Measurements from ENCODE around the gene TDRD9. TPM values are rescaled to one million over a fixed set of nuclear protein-coding genes. Genes with fewer than 3 reads are reported as not detected.
A peak's percentile ranks its signal among the peaks of the same experiment; 100 is the strongest.

Gene TDRD9
- total and polyA plus RNA-seq, 2 experiments from 2014 or later: 0.24 TPM; not detected in 1

GRCh38 chr14:104085889-104086201, 157.6 kb downstream of the TDRD9 start:
- Histone ChIP-seq H3K79me2 (replicated peaks; ENCODE audit: insufficient read depth) (no peaks in the 10 kb centered on the region), H3F3A (replicated peaks; ENCODE audit: low read depth) (no peaks in the 10 kb centered on the region), H3K36me3 (ENCODE audit: insufficient read depth) (no peaks in the 10 kb centered on the region), H4K20me1 (replicated peaks; ENCODE audit: insufficient read depth) (no peaks in the 10 kb centered on the region), H3K4me1 (ENCODE audit: insufficient read depth) (0 out of 2 replicates have a peak, but pooled peaks cover 3% of the 10 kb centered on the region), H3K27me3 (ENCODE audit: insufficient read depth) (peaks cover 8% of the 10 kb centered on the region; the same call in 1 of the 2 replicates), H3K4me3 (peak overlapping the region; percentile 62), H3K9me2 (ENCODE audit: insufficient read depth) (no peaks in the 10 kb centered on the region), H3K4me2 (peak overlapping the region; percentile 86), H3K27ac (ENCODE audit: low read depth) (no peak overlapping the region), H2AFZ (peak overlapping the region; percentile 74)
- Mint-ChIP-seq H3K36me3 (ENCODE audit: low read depth) (no peaks in the 10 kb centered on the region; the same call in 2 of the 3 replicates), H3K27me3 (ENCODE audit: insufficient read depth, low read depth, poor library complexity) (peaks cover 20% of the 10 kb centered on the region), H3K4me3 (peak overlapping the region; percentile 43; the same call in 2 of the 3 replicates), H3K27ac (no peak overlapping the region), H3K4me1 (peaks cover 5% of the 10 kb centered on the region; the same call in 2 of the 3 replicates), H3K9me3 (peaks cover under 1% of the 10 kb centered on the region; the same call in 1 of the 3 replicates)
- peak; percentile 21 for DNase-seq (ENCODE audit: low spot score)
- TF ChIP-seq, protein P1, sequence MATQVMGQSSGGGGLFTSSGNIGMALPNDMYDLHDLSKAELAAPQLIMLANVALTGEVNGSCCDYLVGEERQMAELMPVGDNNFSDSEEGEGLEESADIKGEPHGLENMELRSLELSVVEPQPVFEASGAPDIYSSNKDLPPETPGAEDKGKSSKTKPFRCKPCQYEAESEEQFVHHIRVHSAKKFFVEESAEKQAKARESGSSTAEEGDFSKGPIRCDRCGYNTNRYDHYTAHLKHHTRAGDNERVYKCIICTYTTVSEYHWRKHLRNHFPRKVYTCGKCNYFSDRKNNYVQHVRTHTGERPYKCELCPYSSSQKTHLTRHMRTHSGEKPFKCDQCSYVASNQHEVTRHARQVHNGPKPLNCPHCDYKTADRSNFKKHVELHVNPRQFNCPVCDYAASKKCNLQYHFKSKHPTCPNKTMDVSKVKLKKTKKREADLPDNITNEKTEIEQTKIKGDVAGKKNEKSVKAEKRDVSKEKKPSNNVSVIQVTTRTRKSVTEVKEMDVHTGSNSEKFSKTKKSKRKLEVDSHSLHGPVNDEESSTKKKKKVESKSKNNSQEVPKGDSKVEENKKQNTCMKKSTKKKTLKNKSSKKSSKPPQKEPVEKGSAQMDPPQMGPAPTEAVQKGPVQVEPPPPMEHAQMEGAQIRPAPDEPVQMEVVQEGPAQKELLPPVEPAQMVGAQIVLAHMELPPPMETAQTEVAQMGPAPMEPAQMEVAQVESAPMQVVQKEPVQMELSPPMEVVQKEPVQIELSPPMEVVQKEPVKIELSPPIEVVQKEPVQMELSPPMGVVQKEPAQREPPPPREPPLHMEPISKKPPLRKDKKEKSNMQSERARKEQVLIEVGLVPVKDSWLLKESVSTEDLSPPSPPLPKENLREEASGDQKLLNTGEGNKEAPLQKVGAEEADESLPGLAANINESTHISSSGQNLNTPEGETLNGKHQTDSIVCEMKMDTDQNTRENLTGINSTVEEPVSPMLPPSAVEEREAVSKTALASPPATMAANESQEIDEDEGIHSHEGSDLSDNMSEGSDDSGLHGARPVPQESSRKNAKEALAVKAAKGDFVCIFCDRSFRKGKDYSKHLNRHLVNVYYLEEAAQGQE (IDR thresholded peaks at IDR 0.05; ENCODE audit: unreplicated experiment): no peak
- TF ChIP-seq, protein P2, sequence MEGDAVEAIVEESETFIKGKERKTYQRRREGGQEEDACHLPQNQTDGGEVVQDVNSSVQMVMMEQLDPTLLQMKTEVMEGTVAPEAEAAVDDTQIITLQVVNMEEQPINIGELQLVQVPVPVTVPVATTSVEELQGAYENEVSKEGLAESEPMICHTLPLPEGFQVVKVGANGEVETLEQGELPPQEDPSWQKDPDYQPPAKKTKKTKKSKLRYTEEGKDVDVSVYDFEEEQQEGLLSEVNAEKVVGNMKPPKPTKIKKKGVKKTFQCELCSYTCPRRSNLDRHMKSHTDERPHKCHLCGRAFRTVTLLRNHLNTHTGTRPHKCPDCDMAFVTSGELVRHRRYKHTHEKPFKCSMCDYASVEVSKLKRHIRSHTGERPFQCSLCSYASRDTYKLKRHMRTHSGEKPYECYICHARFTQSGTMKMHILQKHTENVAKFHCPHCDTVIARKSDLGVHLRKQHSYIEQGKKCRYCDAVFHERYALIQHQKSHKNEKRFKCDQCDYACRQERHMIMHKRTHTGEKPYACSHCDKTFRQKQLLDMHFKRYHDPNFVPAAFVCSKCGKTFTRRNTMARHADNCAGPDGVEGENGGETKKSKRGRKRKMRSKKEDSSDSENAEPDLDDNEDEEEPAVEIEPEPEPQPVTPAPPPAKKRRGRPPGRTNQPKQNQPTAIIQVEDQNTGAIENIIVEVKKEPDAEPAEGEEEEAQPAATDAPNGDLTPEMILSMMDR (conservative IDR thresholded peaks at IDR 0.05; ENCODE audit: low read depth in 2 of 2): no peak
- TF ChIP-seq POLR2AphosphoS5 (IDR thresholded peaks at IDR 0.05; ENCODE audit: low read depth): no peak
- TF ChIP-seq JUNB (IDR thresholded peaks at IDR 0.05; ENCODE audit: unreplicated experiment): no peak
- TF ChIP-seq ZNF114 (CRISPR knock-in tag; IDR thresholded peaks at IDR 0.05): no peak
- no peak for TF ChIP-seq NANOG (IDR thresholded peaks at IDR 0.05; ENCODE audit: borderline replicate concordance)
- peak; percentile 20 for ATAC-seq

GRCh38 chr14:104086210-104086660, 158.0 kb downstream of the TDRD9 start:
- H3K4me1 ChIP-seq (ENCODE audit: insufficient read depth): 0 out of 2 replicates have a peak, but pooled peaks cover 3% of the 10 kb centered on the region
- peaks cover 2% of the 10 kb centered on the region; the same call in 1 of the 3 replicates for H3K9me3 Mint-ChIP-seq
- no peaks in the 10 kb centered on the region for H3F3A ChIP-seq (replicated peaks; ENCODE audit: low read depth)
- H3K4me3 ChIP-seq: peak overlapping the region; percentile 62
- DNase-seq (ENCODE audit: low spot score) (no peak), ATAC-seq (no peak)
- no peaks in the 10 kb centered on the region; the same call in 2 of the 3 replicates for H3K36me3 Mint-ChIP-seq (ENCODE audit: low read depth)
- H3K36me3 ChIP-seq (ENCODE audit: insufficient read depth): no peaks in the 10 kb centered on the region
- H3K79me2 ChIP-seq (replicated peaks; ENCODE audit: insufficient read depth): no peaks in the 10 kb centered on the region
- no peaks in the 10 kb centered on the region for H3K9me2 ChIP-seq (ENCODE audit: insufficient read depth)
- H3K4me1 Mint-ChIP-seq: peaks cover 5% of the 10 kb centered on the region; the same call in 2 of the 3 replicates
- H3K27ac Mint-ChIP-seq: no peak overlapping the region
- H3K27me3 Mint-ChIP-seq (ENCODE audit: insufficient read depth, low read depth, poor library complexity): peaks cover 21% of the 10 kb centered on the region
- peaks cover 8% of the 10 kb centered on the region; the same call in 1 of the 2 replicates for H3K27me3 ChIP-seq (ENCODE audit: insufficient read depth)
- H2AFZ ChIP-seq: no peak overlapping the region
- TF ChIP-seq CREB1 (CRISPR knock-in tag; IDR thresholded peaks at IDR 0.05; ENCODE audit: low read depth): no peak
- no peak for TF ChIP-seq ZNF331 (CRISPR knock-in tag; IDR thresholded peaks at IDR 0.05; ENCODE audit: low read depth)
- no peak for TF ChIP-seq STAT1 (IDR thresholded peaks at IDR 0.05; ENCODE audit: unreplicated experiment)
- no peaks in the 10 kb centered on the region for H4K20me1 ChIP-seq (replicated peaks; ENCODE audit: insufficient read depth)
- peak overlapping the region; percentile 86 for H3K4me2 ChIP-seq
- H3K4me3 Mint-ChIP-seq: peak overlapping the region; percentile 56; the same call in 2 of the 3 replicates
- H3K27ac ChIP-seq (ENCODE audit: low read depth): no peak overlapping the region

All from GM23338 (cell line).